K562 (cell line): Measurements from ENCODE around the gene NEMP2. TPM values are rescaled to one million over a fixed set of nuclear protein-coding genes. Genes with fewer than 3 reads are reported as not detected.

Source experiments
- ATAC-seq: fragments of 200-7000 bp; cut with Tn5 transposase; 3 replicates; pipeline ENCODE4 v1.9.1; 2020; ENCODE audit warnings: moderate library complexity
- BruUV-seq: library from RNA; stranded (reverse); fragments of 400-500 nt; replicated peaks from 2 replicates; lab custom pipeline; 2021; lab: Mats Ljungman, UMichigan
- CTCF ChIA-PET: fragments of 300-600 bp; formaldehyde crosslinking; extraction: SDS; loops from one replicate; lab custom pipeline; 2021; ENCODE audit warnings: low intra/inter-chr PET ratio; lab: Yijun Ruan, JAX
- POLR2A ChIA-PET: fragments of 300-600, 350-650 bp; sonication (Branson Sonifier 250); formaldehyde crosslinking; extraction: SDS; loops from one replicate; lab custom pipeline; 2021; ENCODE audit warnings: antibody characterized with exemption, inconsistent platforms; lab: Yijun Ruan, JAX
- DNase-seq, 4 experiments: peaks; one replicate each; pipeline versions ENCODE4 v3.0.0 to v3.0.0-alpha.2; 2011 to 2018; ENCODE audit warnings: low spot score in 3 of 4, mixed read lengths in 3 of 4; ENCODE audit errors: extremely low read depth in 1 of 4
- FAIRE-seq: peaks from 2 replicates; lab custom pipeline; 2011; peaks lifted over from hg19 to GRCh38; lab: Jason Lieb, UNC
- H2AFZ ChIP-seq: 2 replicates; pipeline ENCODE4 v1.6.0; 2011; ENCODE audit warnings: low read depth, low read length, control low read depth, inconsistent platforms
- H3K27ac ChIP-seq: fragments of 200-600 bp; 3 replicates; pipeline ENCODE4 v1.8.0; 2011; ENCODE audit warnings: low read depth, mild to moderate bottlenecking, control low read depth, inconsistent platforms, low read length, moderate library complexity, mixed read lengths; ENCODE audit errors: extremely low read depth
- H3K27me3 ChIP-seq, 2 experiments: fragments of 300-600 bp in 1 of 2; 2 replicates in 1 of 2; 3 replicates in 1 of 2; pipeline versions ENCODE4 v1.6.0 to v1.8.0; 2011; ENCODE audit warnings: inconsistent platforms in 2 of 2, low read length in 2 of 2, mild to moderate bottlenecking in 1 of 2, mixed read lengths in 1 of 2, moderate library complexity in 1 of 2; ENCODE audit not compliant: control insufficient read depth in 2 of 2, insufficient read depth in 2 of 2
- H3K36me3 ChIP-seq: fragments of 300-600 bp; 3 replicates; pipeline ENCODE4 v1.8.0; 2011; ENCODE audit warnings: mild to moderate bottlenecking, low read length, inconsistent platforms; ENCODE audit not compliant: control insufficient read depth, insufficient read depth
- H3K4me1 ChIP-seq, 2 experiments: fragments of 200-600 bp in 1 of 2; replicated peaks in 1 of 2; 2 replicates in 1 of 2; 3 replicates in 1 of 2; pipeline versions ENCODE4 v1.5.1 to v1.8.0; 2011; ENCODE audit warnings: inconsistent platforms in 2 of 2, low read length in 2 of 2, mild to moderate bottlenecking in 1 of 2, mixed read lengths in 1 of 2, moderate library complexity in 1 of 2; ENCODE audit not compliant: control insufficient read depth in 2 of 2, insufficient read depth in 2 of 2
- H3K4me2 ChIP-seq: 2 replicates; pipeline ENCODE4 v1.6.1; 2011; ENCODE audit warnings: low read length, control low read depth, inconsistent platforms, mixed read lengths; ENCODE audit not compliant: insufficient read depth
- H3K4me3 ChIP-seq: fragments of 200-600 bp; sonication (generic), shearing (Covaris generic); 2 replicates; pipeline ENCODE4 v1.5.1; 2016; ENCODE audit warnings: control low read depth, inconsistent platforms
- H3K79me2 ChIP-seq: fragments of 200-600 bp; 3 replicates; pipeline ENCODE4 v1.8.0; 2011; ENCODE audit warnings: low read length, inconsistent platforms; ENCODE audit not compliant: control insufficient read depth, insufficient read depth
- H3K9ac ChIP-seq, 2 experiments: 2 replicates each; pipeline versions ENCODE4 v1.6.0 to v1.6.1; 2011; ENCODE audit warnings: low read depth in 2 of 2, low read length in 2 of 2, control low read depth in 1 of 2, inconsistent platforms in 1 of 2, mild to moderate bottlenecking in 1 of 2, mixed read lengths in 1 of 2; ENCODE audit not compliant: insufficient read depth in 1 of 2
- H3K9me1 ChIP-seq: one replicate; pipeline ENCODE4 v1.6.0; 2011; ENCODE audit warnings: inconsistent platforms, mild to moderate bottlenecking, low read length, moderate library complexity; ENCODE audit not compliant: control insufficient read depth, insufficient read depth
- H3K9me3 ChIP-seq: replicated peaks from 2 replicates; pipeline ENCODE4 v1.5.1; 2011; ENCODE audit warnings: low read depth, low read length, inconsistent platforms; ENCODE audit not compliant: control insufficient read depth, insufficient read depth
- H4K20me1 ChIP-seq: replicated peaks from 2 replicates; pipeline ENCODE4 v1.6.1; 2011; ENCODE audit warnings: low read length, inconsistent platforms, mixed read lengths; ENCODE audit not compliant: control insufficient read depth, insufficient read depth
- BACH1 ChIP-seq: fragments of 200-800 bp; sonication (Bioruptor generic); IDR thresholded peaks from 2 replicates; pipeline ENCODE4 v1.6.1; 2016; ENCODE audit warnings: missing genetic modification characterization, missing compliant biosample characterization
- BRF1 ChIP-seq: IDR thresholded peaks from 3 replicates; pipeline ENCODE4 v1.6.1; 2011; ENCODE audit warnings: borderline replicate concordance, mild to moderate bottlenecking; ENCODE audit not compliant: insufficient read length; ENCODE audit errors: extremely low read depth
- HNRNPUL1 ChIP-seq: fragments of 200-400 bp; formaldehyde crosslinking; IDR thresholded peaks from 2 replicates; pipeline ENCODE4 v1.6.1; 2017; ENCODE audit warnings: low read length
- LCOR ChIP-seq: sonication (generic); formaldehyde crosslinking; IDR thresholded peaks from 2 replicates; pipeline ENCODE4 v1.8.0; 2022; ENCODE audit warnings: mild to moderate bottlenecking, missing genetic modification reagents
- TARDBP ChIP-seq: fragments of 450-650 bp; IDR thresholded peaks from 2 replicates; pipeline ENCODE4 v1.6.1; 2016
- ZNF551 ChIP-seq: fragments of 250-450 bp; sonication (Bioruptor Pico); IDR thresholded peaks from 2 replicates; pipeline ENCODE4 v1.5.0; 2021; ENCODE audit warnings: mild to moderate bottlenecking, moderate library complexity
- ZNF766 ChIP-seq: fragments of 200-800 bp; sonication (Bioruptor generic); conservative IDR thresholded peaks from 2 replicates; pipeline ENCODE4 v1.6.1; 2016; ENCODE audit warnings: missing genetic modification characterization, missing compliant biosample characterization
- WGBS: fragments of 100-300 bp; shearing (Covaris generic); methylation state at CpG from one replicate; pipeline ENCODE4 v1.1.6; 2016; ENCODE audit warnings: low coverage, mixed read lengths; ENCODE audit not compliant: insufficient coverage; ENCODE audit errors: missing lambda C conversion rate; 5-methylcytosine and 5-hydroxymethylcytosine counted together
- in situ Hi-C: fragments of 300-500 bp; cut with MboI; formaldehyde crosslinking; loops from 4 replicates; pipeline ENCODE4 v1.15.0; 2018; ENCODE audit warnings: inconsistent platforms, mixed read lengths
- intact Hi-C: fragments of 100-400 bp; cut with micrococcal nuclease; formaldehyde crosslinking; loops from 2 replicates; pipeline ENCODE4 v1.14.2; 2022
- polyA plus RNA-seq, 8 experiments: library from polyadenylated mRNA; depleted of rRNA in 4 of 8; stranded (reverse) in 5 of 8; unstranded in 3 of 8; fragments of >200 nt; fragmentation: Nextera tagmentation in 2 of 8; fragmentation: Illumina TruSeq in 1 of 8; extraction: Ambion mirVana in 2 of 8; extraction: Trizol in 1 of 8; gene quantifications; 2 replicates each; pipeline versions ENCODE4 v1.2.1 to v1.2.3, GENCODE V29; 2011 to 2014; ENCODE audit warnings: inconsistent platforms in 1 of 8, missing spikeins in 1 of 8
- total RNA-seq, 7 experiments: library from RNA; depleted of rRNA in 6 of 7; stranded (reverse); fragments of >200 nt in 6 of 7; fragmentation: Illumina TruSeq in 2 of 7; extraction: Trizol in 2 of 7; gene quantifications; 2 replicates each; pipeline versions ENCODE4 v1.2.1 to v1.2.3, GENCODE V29; 2011 to 2021; ENCODE audit warnings: low replicate concordance in 1 of 7
- TF ChIP-seq, protein P1 (sequence below): fragments of 450-650 bp; formaldehyde crosslinking; IDR thresholded peaks from 2 replicates; pipeline ENCODE4 v1.4.0; 2020; ENCODE audit warnings: mild to moderate bottlenecking, mixed read lengths
- TF ChIP-seq, protein P2 (sequence below): fragments of 200-600 bp; sonication (generic); IDR thresholded peaks from one replicate; pipeline ENCODE4 v1.6.1; 2012; ENCODE audit warnings: mild to moderate bottlenecking, low read depth, low read length, inconsistent platforms

The NEMP2 gene
- total and polyA plus RNA-seq, 9 of the 15 experiments (the other 6 are each of a cell fraction or from before 2014, with no cell fraction given): 0.32 to 3.0 (median 1.7) TPM

DNA sequence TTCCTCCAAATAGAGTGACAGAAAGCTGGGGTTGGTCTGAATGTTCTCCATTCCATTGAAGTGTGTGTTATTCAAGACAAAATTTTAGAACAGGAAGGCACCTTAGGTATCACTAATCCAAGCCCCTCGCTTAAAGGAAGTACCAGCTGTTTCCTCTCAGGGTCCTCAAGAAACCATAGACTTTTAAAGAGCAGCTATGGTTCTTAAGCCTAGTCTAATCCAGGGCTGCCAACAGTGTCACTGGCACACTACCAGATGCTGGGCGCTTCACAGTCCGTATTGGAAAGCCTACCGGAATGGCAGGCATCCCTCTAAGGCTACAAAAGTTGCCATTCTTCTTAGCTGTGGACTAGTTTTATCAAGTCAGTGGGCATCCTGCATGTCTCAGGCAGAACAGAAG is 1.9 kb downstream of the NEMP2 start:
- Histone ChIP-seq H2AFZ (peak overlapping the region; percentile 47; the same call in 1 of the 2 replicates), H3K4me1 (peaks cover 10 to 46% of the 10 kb centered on the region in 2 experiments; a peak in 4 of 5 replicates), H3K36me3 (peaks cover 7% of the 10 kb centered on the region; the same call in 2 of the 3 replicates), H3K9ac (no peak overlapping the region; a peak in 1 of 4 replicates), H3K27me3 (no peaks in the 10 kb centered on the region), H3K4me3 (no peak overlapping the region), H3K27ac (peak overlapping the region; percentile 22; the same call in 1 of the 3 replicates), H3K9me1 (no peaks in the 10 kb centered on the region), H4K20me1 (no peaks in the 10 kb centered on the region), H3K79me2 (peaks cover 30% of the 10 kb centered on the region), H3K9me3 (peaks cover 4% of the 10 kb centered on the region; the same call in 1 of the 2 replicates), H3K4me2 (no peak overlapping the region)
- BruUV-seq: no TSS peak
- POLR2A ChIA-PET: interaction anchor here (0.6 kb wide), 2 partner anchors 123 to 458 kb away, joined by 3 read pairs; no protein-coding TSS in a partner anchor
- 93% methylated on average over 4 of the region's 4 CpGs for WGBS
- intact Hi-C loops (loop anchor here (5.0 to 10.0 kb wide), 2 partner anchors 50 to 272 kb away; no protein-coding TSS in a partner anchor), in situ Hi-C loops (no loop called here)
- FAIRE-seq (no peak), DNase-seq (no peak), ATAC-seq (no peak)
- CTCF ChIA-PET: no interaction called here
- TF ChIP-seq, protein P1, sequence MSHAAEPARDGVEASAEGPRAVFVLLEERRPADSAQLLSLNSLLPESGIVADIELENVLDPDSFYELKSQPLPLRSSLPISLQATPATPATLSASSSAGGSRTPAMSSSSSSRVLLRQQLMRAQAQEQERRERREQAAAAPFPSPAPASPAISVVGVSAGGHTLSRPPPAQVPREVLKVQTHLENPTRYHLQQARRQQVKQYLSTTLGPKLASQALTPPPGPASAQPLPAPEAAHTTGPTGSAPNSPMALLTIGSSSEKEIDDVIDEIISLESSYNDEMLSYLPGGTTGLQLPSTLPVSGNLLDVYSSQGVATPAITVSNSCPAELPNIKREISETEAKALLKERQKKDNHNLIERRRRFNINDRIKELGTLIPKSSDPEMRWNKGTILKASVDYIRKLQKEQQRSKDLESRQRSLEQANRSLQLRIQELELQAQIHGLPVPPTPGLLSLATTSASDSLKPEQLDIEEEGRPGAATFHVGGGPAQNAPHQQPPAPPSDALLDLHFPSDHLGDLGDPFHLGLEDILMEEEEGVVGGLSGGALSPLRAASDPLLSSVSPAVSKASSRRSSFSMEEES (CRISPR knock-in tag): no peak
- no peak for TF ChIP-seq BRF1
- TF ChIP-seq ZNF551 (CRISPR knock-in tag): no peak
- TF ChIP-seq, protein P2, sequence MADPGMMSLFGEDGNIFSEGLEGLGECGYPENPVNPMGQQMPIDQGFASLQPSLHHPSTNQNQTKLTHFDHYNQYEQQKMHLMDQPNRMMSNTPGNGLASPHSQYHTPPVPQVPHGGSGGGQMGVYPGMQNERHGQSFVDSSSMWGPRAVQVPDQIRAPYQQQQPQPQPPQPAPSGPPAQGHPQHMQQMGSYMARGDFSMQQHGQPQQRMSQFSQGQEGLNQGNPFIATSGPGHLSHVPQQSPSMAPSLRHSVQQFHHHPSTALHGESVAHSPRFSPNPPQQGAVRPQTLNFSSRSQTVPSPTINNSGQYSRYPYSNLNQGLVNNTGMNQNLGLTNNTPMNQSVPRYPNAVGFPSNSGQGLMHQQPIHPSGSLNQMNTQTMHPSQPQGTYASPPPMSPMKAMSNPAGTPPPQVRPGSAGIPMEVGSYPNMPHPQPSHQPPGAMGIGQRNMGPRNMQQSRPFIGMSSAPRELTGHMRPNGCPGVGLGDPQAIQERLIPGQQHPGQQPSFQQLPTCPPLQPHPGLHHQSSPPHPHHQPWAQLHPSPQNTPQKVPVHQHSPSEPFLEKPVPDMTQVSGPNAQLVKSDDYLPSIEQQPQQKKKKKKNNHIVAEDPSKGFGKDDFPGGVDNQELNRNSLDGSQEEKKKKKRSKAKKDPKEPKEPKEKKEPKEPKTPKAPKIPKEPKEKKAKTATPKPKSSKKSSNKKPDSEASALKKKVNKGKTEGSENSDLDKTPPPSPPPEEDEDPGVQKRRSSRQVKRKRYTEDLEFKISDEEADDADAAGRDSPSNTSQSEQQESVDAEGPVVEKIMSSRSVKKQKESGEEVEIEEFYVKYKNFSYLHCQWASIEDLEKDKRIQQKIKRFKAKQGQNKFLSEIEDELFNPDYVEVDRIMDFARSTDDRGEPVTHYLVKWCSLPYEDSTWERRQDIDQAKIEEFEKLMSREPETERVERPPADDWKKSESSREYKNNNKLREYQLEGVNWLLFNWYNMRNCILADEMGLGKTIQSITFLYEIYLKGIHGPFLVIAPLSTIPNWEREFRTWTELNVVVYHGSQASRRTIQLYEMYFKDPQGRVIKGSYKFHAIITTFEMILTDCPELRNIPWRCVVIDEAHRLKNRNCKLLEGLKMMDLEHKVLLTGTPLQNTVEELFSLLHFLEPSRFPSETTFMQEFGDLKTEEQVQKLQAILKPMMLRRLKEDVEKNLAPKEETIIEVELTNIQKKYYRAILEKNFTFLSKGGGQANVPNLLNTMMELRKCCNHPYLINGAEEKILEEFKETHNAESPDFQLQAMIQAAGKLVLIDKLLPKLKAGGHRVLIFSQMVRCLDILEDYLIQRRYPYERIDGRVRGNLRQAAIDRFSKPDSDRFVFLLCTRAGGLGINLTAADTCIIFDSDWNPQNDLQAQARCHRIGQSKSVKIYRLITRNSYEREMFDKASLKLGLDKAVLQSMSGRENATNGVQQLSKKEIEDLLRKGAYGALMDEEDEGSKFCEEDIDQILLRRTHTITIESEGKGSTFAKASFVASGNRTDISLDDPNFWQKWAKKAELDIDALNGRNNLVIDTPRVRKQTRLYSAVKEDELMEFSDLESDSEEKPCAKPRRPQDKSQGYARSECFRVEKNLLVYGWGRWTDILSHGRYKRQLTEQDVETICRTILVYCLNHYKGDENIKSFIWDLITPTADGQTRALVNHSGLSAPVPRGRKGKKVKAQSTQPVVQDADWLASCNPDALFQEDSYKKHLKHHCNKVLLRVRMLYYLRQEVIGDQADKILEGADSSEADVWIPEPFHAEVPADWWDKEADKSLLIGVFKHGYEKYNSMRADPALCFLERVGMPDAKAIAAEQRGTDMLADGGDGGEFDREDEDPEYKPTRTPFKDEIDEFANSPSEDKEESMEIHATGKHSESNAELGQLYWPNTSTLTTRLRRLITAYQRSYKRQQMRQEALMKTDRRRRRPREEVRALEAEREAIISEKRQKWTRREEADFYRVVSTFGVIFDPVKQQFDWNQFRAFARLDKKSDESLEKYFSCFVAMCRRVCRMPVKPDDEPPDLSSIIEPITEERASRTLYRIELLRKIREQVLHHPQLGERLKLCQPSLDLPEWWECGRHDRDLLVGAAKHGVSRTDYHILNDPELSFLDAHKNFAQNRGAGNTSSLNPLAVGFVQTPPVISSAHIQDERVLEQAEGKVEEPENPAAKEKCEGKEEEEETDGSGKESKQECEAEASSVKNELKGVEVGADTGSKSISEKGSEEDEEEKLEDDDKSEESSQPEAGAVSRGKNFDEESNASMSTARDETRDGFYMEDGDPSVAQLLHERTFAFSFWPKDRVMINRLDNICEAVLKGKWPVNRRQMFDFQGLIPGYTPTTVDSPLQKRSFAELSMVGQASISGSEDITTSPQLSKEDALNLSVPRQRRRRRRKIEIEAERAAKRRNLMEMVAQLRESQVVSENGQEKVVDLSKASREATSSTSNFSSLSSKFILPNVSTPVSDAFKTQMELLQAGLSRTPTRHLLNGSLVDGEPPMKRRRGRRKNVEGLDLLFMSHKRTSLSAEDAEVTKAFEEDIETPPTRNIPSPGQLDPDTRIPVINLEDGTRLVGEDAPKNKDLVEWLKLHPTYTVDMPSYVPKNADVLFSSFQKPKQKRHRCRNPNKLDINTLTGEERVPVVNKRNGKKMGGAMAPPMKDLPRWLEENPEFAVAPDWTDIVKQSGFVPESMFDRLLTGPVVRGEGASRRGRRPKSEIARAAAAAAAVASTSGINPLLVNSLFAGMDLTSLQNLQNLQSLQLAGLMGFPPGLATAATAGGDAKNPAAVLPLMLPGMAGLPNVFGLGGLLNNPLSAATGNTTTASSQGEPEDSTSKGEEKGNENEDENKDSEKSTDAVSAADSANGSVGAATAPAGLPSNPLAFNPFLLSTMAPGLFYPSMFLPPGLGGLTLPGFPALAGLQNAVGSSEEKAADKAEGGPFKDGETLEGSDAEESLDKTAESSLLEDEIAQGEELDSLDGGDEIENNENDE: no peak
- TF ChIP-seq BACH1 (tag): no peak
- TF ChIP-seq LCOR (CRISPR knock-in tag): no peak
- no peak for TF ChIP-seq ZNF766
- TF ChIP-seq HNRNPUL1: no peak
- TF ChIP-seq TARDBP: no peak
